ENCODE measurements around the gene SEMA6B.
"Not testable (repeated sequence)": the region's sequence is repeated elsewhere in the genome, so short reads cannot be mapped to it uniquely, and the experiment has no call there.

The SEMA6B gene

GRCh38 chr19:4576016-4576933 lies 16.8 kb upstream of the SEMA6B start:
- TF ChIP-seq SPI1 (IDR thresholded peaks at IDR 0.05; ENCODE audit: low read depth, low read length) (no peak), POLR2A (IDR thresholded peaks at IDR 0.05; ENCODE audit: low read depth, low read length) (no peak)
- DNase-seq (ENCODE audit: insufficient read length, low spot score) (peak; percentile 76), FAIRE-seq (peak; percentile 83)

GRCh38 chr19:4575267-4576015 lies 16.0 kb upstream of the SEMA6B start:
- DNase-seq (ENCODE audit: insufficient read length, low spot score) (no peak), FAIRE-seq (no peak)
- TF ChIP-seq SPI1 (IDR thresholded peaks at IDR 0.05; ENCODE audit: low read depth, low read length) (no peak), POU2F2 (IDR thresholded peaks at IDR 0.05; ENCODE audit: low read depth, low read length) (no peak), POLR2AphosphoS5 (IDR thresholded peaks at IDR 0.05; ENCODE audit: low read depth, low read length) (no peak), TAF1 (IDR thresholded peaks at IDR 0.05; ENCODE audit: low read depth, low read length) (no peak), POLR2A (IDR thresholded peaks at IDR 0.05; ENCODE audit: low read depth, low read length) (no peak)

GRCh38 chr19:4573682-4574081 lies 14.2 kb upstream of the SEMA6B start:
- no peak for DNase-seq (ENCODE audit: insufficient read length, low spot score)
- no peak for FAIRE-seq
- TF ChIP-seq POU2F2 (IDR thresholded peaks at IDR 0.05; ENCODE audit: low read depth, low read length) (no peak), POLR2A (IDR thresholded peaks at IDR 0.05; ENCODE audit: low read depth, low read length) (no peak), PAX5 (IDR thresholded peaks at IDR 0.05; ENCODE audit: insufficient read depth, low read length, severe bottlenecking) (no peak), POLR2AphosphoS5 (IDR thresholded peaks at IDR 0.05; ENCODE audit: low read depth, low read length) (no peak), TAF1 (IDR thresholded peaks at IDR 0.05; ENCODE audit: low read depth, low read length) (no peak), SPI1 (IDR thresholded peaks at IDR 0.05; ENCODE audit: low read depth, low read length) (no peak)

GRCh38 chr19:4571305-4571917 lies 11.9 kb upstream of the SEMA6B start:
- no peak for FAIRE-seq
- TF ChIP-seq PAX5 (IDR thresholded peaks at IDR 0.05; ENCODE audit: insufficient read depth, low read length, severe bottlenecking): no peak
- no peak for TF ChIP-seq POU2F2 (IDR thresholded peaks at IDR 0.05; ENCODE audit: low read depth, low read length)
- no peak for TF ChIP-seq POLR2AphosphoS5 (IDR thresholded peaks at IDR 0.05; ENCODE audit: low read depth, low read length)
- TF ChIP-seq TAF1 (IDR thresholded peaks at IDR 0.05; ENCODE audit: low read depth, low read length): no peak
- no peak for DNase-seq (ENCODE audit: insufficient read length, low spot score)

GRCh38 chr19:4570916-4571304 lies 11.4 kb upstream of the SEMA6B start:
- DNase-seq (ENCODE audit: insufficient read length, low spot score) (no peak), FAIRE-seq (no peak)
- no peak for TF ChIP-seq POU2F2 (IDR thresholded peaks at IDR 0.05; ENCODE audit: low read depth, low read length)
- TF ChIP-seq POLR2AphosphoS5 (IDR thresholded peaks at IDR 0.05; ENCODE audit: low read depth, low read length): no peak
- TF ChIP-seq SPI1 (IDR thresholded peaks at IDR 0.05; ENCODE audit: low read depth, low read length): no peak
- no peak for TF ChIP-seq TAF1 (IDR thresholded peaks at IDR 0.05; ENCODE audit: low read depth, low read length)
- TF ChIP-seq PAX5 (IDR thresholded peaks at IDR 0.05; ENCODE audit: insufficient read depth, low read length, severe bottlenecking): no peak
- TF ChIP-seq POLR2A (IDR thresholded peaks at IDR 0.05; ENCODE audit: low read depth, low read length): no peak

- no peak for FAIRE-seq
- no peak for DNase-seq (ENCODE audit: insufficient read length, low spot score)
- no peak for TF ChIP-seq POLR2AphosphoS5 (IDR thresholded peaks at IDR 0.05; ENCODE audit: low read depth, low read length)
- no peak for TF ChIP-seq TAF1 (IDR thresholded peaks at IDR 0.05; ENCODE audit: low read depth, low read length)
- TF ChIP-seq SPI1 (IDR thresholded peaks at IDR 0.05; ENCODE audit: low read depth, low read length): no peak
- TF ChIP-seq POU2F2 (IDR thresholded peaks at IDR 0.05; ENCODE audit: low read depth, low read length): no peak
- TF ChIP-seq POLR2A (IDR thresholded peaks at IDR 0.05; ENCODE audit: low read depth, low read length): no peak
- TF ChIP-seq PAX5 (IDR thresholded peaks at IDR 0.05; ENCODE audit: insufficient read depth, low read length, severe bottlenecking): no peak
Observed at GRCh38 chr19:4570402-4570801, 10.9 kb upstream of the SEMA6B start.

GRCh38 chr19:4568886-4569285 lies 9.4 kb upstream of the SEMA6B start:
- no peak for FAIRE-seq
- TF ChIP-seq PAX5 (IDR thresholded peaks at IDR 0.05; ENCODE audit: insufficient read depth, low read length, severe bottlenecking): no peak
- TF ChIP-seq POU2F2 (IDR thresholded peaks at IDR 0.05; ENCODE audit: low read depth, low read length): no peak
- 0 out of 2 replicates have a peak, but pooled peaks have one; percentile 20 for TF ChIP-seq SPI1 (IDR thresholded peaks at IDR 0.05; ENCODE audit: low read depth, low read length)
- no peak for DNase-seq (ENCODE audit: insufficient read length, low spot score)

GRCh38 chr19:4567584-4568071 lies 8.1 kb upstream of the SEMA6B start:
- TF ChIP-seq PAX5 (IDR thresholded peaks at IDR 0.05; ENCODE audit: insufficient read depth, low read length, severe bottlenecking) (no peak), POU2F2 (IDR thresholded peaks at IDR 0.05; ENCODE audit: low read depth, low read length) (0 out of 2 replicates have a peak, but pooled peaks have one; percentile 13)

GRCh38 chr19:4566402-4567051 lies 7.0 kb upstream of the SEMA6B start:
- DNase-seq (ENCODE audit: insufficient read length, low spot score) (no peak), FAIRE-seq (no peak)
- TF ChIP-seq TAF1 (IDR thresholded peaks at IDR 0.05; ENCODE audit: low read depth, low read length) (no peak), SPI1 (IDR thresholded peaks at IDR 0.05; ENCODE audit: low read depth, low read length) (no peak), POU2F2 (IDR thresholded peaks at IDR 0.05; ENCODE audit: low read depth, low read length) (no peak), POLR2AphosphoS5 (IDR thresholded peaks at IDR 0.05; ENCODE audit: low read depth, low read length) (no peak), PAX5 (IDR thresholded peaks at IDR 0.05; ENCODE audit: insufficient read depth, low read length, severe bottlenecking) (no peak), POLR2A (IDR thresholded peaks at IDR 0.05; ENCODE audit: low read depth, low read length) (no peak)

More at GRCh38 chr19:4567584-4568071, 8.1 kb upstream of the SEMA6B start:
- FAIRE-seq (peak; percentile 78), DNase-seq (ENCODE audit: insufficient read length, low spot score) (no peak)

GRCh38 chr19:4563562-4563961 lies 4.1 kb upstream of the SEMA6B start:
- not testable (repeated sequence) for DNase-seq (ENCODE audit: insufficient read length, low spot score)
- FAIRE-seq: peak; percentile 31

GRCh38 chr19:4562085-4562484 lies 2.6 kb upstream of the SEMA6B start:
- not testable (repeated sequence) for FAIRE-seq; DNase-seq (ENCODE audit: insufficient read length, low spot score)
